Activated CD4-positive, alpha-beta T cell treated with anti-CD3 and anti-CD28 coated beads, Interleukin-2, Interleukin-6, amounts not matched to agents 100 ng/mL and 50 ng/mL, durations not matched to agents 16 hours and 8 hours (primary cell): ENCODE data around the gene FBXO42.
"Not testable (repeated sequence)": the region's sequence is repeated elsewhere in the genome, so short reads cannot be mapped to it uniquely, and the experiment has no call there.

Experiments used
- DNase-seq: peaks from one replicate; pipeline ENCODE4 v3.0.0-alpha.2; 2020

FBXO42 gene

DNA sequence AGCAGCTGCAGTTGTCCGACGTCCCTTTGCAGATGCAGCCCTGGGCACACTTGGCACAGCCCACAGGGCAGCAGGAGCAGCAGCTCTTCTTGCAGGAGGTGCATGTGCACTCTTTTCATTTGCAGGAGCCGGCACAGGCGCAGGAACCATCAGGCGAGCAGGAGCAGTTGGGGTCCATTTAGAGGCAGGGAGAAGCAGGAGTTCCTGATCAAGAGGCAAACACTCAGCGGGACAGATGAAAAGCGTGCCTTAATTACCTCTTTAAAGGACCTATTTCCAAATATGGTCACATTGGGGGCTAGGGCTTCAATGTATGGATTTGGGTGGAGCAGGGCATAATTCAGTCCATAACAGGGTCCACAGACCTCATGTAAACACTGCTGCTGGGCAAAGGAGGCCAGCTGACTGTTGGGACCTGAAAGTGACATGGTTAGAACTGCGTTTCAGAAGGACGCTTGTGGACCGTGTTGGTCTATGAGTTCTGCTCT, 111.0 kb downstream of the FBXO42 start:
- no peak for DNase-seq

DNA sequence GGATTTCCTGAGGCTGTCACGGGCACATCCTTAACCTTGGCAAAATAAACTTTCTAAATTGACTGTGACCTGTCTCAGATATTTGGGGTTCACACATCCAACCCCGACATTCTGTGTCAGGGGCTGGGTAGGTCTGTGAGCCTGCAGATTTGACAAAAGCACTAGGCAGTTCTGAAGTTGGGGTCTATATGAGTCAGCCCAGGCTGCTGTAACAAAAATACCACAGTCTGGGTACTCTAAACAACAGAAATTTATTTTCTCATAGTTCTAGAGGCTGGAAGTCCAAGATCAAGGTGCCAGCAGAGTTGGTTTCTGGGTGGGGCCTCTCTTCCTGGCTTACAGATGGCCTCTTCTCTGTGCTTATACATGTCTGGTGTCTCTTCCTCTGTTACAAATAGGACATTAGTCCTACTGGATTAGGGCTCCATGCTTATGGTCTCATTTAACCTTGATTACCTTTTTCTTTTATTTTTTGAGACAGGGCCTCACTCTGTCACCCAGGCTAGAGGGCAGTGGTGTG, 112.2 kb downstream of the FBXO42 start:
- no peak for DNase-seq

DNA sequence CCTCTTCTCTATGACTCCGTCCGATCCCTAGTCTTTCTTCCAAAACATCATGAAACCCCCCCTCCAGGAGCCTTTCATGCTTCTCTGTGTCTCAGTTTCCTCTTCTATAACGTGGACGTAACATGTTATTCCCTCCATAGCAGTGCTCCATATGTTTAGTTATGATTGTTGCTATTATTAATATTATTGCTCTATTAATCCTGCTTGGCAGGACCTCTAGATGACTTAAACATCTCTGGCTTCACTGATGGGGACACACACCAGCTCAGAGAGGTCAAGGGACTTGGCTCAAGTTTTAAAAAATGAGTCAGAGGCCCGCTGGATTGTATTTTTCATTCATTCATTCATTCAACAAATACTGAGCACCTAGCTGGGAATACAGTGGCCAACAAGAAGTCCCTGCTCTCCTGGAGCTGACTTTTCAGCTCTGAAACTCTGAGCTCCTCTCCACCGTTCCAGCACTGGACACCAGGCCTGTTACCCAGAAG, 114.9 kb downstream of the FBXO42 start:
- no peak for DNase-seq

DNA sequence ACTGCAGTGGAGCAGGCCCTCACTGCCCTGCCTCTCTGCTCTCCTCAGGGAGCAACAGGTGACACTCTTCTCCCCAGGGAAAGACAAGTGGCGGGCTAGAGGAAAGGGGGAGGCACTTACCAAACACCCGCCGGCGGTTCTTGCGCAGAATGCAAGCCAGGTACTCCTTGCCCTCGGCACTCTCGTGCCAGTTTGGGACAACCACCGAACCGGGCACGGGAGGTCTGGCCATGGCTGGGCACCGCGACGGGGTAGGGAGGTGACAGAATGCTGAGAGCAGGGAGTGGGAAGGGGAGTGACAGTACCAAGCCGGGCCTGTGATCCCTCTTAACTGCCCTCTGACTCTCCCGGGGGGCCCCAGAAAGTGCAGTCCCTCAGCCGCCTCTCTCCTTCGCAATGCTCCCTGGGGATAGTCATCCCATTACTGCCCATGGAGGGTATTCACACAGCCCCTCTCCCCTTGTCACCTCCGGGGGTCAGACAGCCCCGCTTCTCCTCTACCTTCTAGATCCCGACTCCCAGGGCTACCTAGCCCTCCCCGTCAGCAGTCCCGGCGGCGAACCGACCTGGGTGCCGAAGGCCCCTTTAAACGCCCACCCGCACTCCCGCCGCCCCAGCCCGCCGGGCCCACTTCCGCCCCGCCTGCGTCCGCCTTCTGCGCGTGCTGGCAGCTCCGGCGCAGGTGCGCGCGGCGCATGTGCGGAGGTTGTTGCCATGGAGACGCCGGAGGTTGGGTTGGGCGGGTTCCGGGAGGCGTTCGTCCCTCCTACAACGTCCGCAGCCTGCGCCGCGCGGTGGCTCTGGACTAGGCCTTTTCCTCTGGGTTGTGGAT, 115.6 kb downstream of the FBXO42 start, which contains the start of gene CPLANE2:
Gene CPLANE2, minus strand, starts transcription at position 673 of the 832 bp plus-strand sequence. Its CDS starts 441 bp downstream, at position 232.
- DNase-seq, result peak; percentile 97

DNA sequence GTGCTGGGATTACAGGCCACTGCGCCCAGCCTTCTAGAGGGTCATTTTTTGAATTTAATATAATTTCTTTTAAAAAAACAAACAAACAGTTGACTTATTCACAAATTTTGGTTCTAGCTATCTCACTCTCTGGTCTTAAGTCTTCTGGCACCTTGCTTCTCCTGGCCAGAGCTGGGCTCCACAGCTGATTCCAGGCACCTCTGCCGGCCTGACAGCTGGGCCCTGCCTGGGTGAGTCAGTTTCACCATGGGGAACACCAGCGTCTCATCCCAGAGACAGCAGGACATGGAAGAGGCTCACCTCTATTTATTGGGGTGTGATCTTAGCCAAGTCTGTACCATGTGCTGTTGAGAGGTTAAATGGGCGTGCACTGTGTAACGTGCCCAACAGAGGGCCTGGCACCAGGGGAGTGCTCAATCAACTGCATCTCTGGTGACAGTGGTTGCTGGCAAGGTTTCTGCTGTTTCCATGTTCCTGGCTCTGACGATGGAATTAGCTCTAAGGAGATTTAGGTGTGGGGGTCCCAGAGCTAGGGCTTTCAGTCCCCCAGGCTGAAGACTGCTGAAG, 116.3 kb downstream of the FBXO42 start:
- peak; percentile 64 for DNase-seq

DNA sequence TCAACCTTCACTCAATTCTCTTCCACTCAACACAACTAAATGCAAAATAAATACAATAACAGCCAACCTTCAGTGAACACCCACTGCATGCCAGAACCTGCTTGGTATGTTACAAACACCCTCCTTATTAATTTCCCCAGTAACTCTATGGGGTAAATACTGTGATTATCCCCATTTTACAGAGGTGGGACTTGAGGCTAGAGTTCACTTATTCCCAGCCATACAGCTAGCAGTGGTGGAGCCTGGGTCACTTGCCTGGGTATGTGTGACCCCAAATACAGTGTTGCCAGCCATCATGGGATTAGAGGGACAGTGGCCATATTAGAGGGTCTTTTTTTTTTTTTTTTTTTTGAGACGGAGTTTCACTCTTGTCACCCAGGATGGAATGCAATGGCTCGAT, 116.9 kb downstream of the FBXO42 start:
- no peak for DNase-seq

DNA sequence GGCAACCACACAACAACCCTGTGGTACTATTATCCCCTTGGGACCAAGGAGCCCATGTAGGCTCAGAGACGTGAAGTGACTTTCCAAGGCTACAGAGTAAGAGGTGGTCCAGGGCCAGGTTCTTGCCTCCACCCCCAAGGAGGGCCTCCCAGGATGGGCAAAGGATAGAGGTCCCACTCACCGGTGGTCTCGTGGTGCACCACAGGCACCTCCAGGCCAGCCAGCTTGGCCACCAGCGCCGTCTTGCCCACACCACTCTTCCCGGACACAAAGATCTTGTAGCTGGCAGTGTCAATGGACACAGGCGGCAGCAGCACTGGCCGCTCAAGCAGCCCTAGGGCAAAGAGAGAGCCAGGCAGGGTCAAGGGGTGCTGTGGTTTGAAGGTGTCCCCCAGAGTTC, 118.8 kb downstream of the FBXO42 start:
- DNase-seq, result no peak

DNA sequence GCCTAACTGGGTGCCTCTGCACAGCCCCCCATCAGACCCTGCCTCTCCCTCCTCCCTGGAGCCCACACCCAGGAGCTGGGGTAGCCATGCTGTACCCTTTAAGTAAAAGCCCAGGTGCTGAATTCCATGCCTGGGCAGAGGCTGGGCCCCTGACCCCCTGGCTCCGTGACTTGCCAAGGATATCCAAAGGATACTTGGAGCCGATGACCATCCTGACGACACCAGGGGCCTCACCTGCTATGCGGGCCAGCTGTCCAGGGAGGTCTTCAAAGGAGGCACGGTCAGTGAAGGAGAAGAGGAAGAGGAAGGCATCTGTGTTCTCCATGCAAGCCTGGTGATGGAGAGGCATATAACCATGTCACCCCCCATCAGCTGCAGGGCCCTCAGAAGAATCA, 120.0 kb downstream of the FBXO42 start:
- DNase-seq, result no peak

DNA sequence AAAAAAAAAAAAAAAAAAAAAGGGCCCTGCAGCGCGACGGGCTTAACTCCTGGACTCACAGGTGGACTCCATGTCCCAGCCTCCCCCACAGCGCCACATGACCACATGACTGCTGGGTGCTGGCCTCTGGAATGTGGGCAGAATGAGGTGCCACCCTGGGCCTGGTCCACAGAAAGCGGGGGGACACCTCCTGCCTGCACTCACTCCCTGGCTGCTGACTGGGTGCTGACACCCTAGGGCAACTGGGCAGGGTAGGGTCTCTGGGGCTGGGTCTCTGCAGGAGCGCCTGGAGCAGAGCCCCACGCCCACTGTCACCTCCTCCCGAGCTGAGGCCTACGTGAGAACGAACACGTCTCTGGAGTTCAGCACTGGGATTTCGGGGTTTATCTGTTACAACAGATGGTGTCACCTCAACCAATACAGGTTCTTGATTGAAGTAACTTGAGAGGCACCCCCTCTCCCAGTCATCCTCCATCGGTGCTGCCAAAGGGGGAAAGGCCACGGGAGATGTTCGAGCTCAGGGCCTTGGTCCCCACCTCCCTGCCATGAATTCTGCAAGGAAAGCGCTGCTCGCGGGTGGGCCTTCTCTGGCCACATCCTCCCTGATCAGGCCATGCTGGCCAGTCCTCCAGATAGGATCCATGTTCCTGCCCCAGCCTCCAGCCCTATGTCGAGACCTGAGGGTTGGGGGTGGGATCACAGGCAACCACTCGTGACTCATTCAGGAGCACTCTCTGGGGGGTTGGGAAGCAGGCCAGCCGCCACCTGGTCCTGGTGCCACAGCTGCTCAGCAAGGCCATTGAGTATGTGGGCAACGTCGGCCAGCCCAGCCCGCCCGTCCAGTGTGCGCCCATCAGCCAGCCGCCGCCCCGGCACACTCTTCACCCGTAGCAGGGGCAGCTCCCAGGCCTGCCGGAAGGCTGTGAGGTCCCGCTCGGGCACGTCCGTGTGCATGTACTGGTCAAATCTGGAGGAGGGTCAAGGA, 120.7 kb downstream of the FBXO42 start:
- DNase-seq, result no peak

DNA sequence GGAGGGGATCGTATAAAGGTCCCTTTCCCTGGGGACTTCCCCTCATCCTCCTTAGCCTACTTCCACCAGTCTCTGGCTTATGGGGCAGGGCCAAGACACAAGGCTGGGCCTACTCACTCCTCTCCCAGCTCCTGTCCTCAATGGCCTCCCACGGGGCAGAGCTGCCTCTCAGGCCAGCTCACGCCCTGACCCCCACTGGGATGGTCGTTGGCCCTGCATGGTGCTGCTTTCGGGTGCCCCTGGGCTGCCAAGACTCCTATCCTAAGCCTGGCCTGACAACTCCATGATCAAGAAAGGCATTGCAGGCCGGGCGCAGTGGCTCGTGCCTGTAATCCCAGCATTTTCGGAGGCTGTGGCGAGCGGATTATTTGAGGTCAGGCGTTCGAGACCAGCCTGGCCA, 121.5 kb downstream of the FBXO42 start:
- no peak for DNase-seq

DNA sequence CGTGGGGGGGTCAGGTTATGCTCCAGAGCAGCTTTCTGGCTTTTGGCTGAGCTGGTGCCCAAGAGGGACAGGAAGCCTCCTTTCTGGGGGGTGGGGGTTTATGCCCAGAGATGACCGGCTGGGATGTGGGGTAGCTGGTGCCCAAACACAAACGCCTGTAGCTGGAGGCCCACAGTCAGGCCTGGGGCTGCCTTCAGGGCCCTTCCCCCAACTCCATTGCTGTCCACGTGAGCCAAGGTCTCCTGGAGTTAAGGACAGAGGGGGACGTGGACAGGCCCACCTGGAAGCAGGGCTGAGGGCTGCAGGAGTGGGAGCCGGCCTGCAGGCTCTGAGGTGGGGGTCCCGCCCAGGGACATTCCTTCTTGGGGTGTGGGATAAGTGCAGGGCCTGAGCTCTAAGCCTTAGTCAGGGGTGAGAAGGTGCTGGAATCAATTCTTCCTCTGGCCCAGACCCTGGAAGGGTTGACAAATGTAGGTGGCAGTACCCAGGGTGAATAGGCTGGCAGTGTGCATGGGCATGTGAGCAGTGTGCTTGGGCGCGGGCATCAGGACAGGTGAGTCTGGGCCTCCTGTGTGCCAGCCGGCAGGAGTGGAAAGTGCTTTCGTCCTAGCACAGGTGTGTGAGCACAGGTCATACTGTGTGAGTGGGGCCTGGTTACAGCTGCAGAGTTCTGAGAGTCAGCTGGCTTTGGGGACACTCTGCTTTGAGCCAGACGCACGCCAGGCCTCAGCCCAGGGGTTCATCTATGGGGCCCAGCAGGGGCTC, 122.1 kb downstream of the FBXO42 start:
- DNase-seq, result no peak

DNA sequence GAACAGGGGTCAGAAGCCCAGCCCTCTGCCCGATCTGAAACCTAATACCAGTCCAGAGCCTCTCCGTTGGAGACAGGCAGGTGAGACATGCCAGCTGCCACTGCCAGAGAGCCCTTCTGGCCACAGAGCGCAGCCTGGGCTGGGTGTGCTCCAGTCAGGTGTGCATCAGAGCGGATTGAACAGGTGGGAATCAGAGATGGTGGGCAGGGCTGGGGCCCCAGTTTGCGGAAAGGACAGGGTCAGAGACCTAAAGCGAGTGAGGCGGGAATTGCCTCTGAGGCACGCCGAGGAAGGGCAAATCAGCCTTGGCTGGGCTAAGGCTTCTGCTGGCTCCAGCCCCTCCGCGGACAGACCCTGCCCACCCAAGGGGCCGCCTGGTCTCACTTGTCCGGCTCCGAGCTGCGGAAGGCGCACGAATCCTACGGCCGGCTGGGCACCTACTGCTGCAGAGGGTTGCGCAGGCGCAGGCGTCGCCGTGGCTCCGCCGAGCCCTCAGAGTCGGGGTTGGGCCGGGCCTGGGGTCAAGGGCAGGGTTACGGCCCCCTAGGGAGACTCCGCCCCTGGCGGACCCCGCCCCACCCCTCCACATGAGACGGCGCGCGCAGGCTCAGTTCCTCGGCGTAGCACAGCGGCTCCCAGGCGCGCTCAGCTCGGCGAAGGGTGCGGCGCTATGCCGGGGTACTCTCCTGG, 125.6 kb downstream of the FBXO42 start:
- no peak for DNase-seq

DNA sequence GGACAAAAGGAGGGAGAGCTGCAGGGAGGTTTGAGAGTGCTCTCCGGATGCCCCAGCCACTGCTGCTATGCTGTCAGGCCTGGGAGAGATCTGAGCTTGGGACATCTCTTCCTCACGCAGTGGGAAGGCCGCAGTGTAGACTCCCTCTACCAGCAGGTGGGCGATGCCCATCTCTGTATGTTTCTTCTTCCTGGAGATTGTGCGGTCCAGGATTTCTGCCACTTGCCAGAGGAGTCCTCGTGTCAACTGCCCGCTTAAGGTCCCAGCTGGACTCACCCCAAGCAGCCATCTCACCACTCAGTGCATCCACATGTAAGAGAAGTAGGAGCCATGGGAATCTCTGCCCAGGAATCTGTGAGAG, 126.2 kb downstream of the FBXO42 start:
- DNase-seq, result no peak

DNA sequence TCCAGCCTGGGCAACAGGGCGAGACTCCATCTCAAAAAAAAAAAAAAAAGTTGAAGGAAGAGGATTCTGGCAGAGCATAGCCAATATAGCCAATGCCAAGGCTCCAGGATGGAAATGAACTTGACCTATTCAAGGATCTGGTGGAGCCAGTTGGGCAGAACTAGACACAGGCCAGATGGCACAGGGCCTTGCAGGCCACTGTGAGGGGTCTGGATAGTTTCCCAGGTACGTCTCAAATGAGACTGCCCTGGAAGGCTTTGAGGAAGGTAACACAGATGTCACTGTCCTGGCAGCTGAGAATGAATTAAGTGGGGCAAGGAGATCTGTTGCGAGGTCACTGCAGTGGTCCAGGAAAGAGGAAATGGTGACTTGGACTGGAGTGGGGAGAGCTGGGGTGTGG, 127.8 kb downstream of the FBXO42 start:
- no peak for DNase-seq

DNA sequence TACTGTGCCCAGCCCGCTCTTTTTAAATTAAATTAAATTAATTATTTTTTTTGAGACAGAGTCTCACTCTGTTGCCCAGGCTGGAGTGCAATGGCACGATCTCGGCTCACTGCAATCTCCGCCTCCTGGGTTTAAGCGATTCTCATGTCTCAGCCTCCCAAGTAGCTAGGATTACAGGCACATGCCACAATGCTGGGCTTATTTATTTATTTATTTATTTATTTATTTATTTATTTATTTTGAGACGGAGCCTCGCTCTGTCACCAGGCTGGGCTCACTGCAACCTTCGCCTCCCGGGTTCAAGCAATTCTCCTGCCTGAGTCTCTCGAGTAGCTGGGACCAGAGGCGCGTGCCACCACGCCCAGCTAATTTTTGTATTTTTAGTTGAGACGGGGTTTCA, 129.6 kb downstream of the FBXO42 start:
- not testable (repeated sequence) for DNase-seq

DNA sequence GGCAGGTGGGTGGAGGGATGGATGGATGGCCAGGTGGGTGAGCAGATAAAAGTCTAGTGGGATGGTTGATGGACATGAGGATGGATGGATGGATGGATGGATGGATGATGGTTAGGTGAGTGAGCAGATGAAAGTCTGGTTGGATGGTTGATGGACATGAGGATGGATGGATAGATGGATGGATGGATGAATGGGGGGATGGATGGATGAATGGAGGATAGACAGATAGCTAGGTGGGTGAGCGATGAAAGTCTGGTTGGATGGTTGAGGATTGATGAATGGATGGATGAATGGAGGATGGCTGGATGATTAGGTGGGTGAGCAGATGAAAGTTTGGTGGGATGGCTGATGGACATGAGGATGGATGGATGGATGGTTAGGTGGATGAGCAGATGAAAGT, 130.8 kb downstream of the FBXO42 start:
- DNase-seq, result no peak

DNA sequence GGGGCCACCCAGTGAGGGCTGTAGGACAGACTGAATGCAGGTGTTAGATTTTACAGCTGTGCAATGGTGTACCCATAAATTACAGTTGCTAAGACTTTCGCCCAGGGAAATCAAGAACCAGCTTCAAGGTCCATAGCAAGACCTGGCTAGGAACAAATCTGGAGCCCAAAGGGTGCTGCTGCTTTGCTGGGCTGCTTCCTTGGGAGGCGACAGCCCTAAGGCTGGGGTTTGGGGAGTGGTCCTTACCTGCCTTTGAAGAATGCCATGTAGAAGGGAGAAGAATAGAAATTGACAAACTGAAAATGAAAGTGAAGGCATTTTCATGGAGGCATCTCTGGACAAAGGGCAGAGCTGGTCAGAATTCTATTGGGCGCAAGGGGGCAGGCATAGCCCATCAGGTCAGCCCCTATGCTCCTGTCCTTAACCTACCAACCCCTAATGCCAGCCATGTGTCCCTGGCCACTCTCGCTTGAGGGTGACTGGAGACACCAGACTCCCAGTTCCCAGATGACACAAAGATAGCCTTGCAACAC, 132.2 kb downstream of the FBXO42 start:
- no peak for DNase-seq

DNA sequence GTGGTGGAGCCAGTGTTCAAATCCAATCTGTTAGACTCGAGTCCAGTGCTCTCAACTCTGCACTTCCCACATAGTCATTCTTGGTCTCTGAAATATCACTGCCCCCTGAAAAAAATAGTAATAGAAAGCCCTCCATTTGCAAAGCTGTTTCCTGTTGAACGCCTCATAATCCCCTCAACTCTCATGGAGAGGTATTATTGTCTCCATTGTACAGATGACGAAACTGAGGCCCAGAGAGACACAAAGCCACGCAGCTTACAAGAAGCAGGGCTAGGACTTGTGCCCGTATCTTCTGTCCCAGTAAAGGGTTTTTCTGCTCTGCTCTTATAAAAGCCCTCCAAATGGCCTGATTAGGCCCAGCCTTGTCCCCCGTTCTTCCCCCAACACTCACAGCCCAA, 133.6 kb downstream of the FBXO42 start:
- DNase-seq, result no peak

DNA sequence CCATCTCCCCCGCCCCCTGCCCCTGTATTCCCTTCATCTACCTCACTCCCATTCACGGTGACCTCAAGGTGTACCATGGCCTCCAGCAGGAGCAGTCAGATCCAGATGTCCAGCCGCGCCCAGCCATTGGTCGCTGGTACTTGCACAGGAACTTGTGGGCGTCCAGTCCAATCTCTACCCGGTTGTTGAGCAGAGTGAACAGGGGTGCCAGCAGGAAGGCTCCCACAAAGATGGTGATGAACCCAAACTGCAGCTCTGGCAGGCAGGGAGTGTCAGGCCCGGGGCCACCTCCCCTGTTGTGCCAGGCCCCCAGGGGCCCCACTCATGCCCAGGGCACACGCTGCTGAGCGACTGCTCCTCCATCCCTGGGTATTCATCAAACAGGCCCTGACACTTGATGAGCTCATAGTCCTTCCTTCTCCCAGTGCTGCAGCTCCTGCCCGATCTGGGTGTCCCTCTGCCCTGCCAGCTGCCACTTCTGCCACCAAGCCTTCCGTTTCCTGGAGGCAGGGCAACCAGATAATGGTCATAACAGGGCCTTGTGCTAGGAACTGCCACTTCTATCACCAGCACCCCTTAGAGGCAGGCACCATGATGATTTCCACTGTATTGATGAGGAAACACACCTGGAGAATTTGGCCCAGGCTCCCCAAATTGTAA, 134.1 kb downstream of the FBXO42 start:
- DNase-seq, result no peak

DNA sequence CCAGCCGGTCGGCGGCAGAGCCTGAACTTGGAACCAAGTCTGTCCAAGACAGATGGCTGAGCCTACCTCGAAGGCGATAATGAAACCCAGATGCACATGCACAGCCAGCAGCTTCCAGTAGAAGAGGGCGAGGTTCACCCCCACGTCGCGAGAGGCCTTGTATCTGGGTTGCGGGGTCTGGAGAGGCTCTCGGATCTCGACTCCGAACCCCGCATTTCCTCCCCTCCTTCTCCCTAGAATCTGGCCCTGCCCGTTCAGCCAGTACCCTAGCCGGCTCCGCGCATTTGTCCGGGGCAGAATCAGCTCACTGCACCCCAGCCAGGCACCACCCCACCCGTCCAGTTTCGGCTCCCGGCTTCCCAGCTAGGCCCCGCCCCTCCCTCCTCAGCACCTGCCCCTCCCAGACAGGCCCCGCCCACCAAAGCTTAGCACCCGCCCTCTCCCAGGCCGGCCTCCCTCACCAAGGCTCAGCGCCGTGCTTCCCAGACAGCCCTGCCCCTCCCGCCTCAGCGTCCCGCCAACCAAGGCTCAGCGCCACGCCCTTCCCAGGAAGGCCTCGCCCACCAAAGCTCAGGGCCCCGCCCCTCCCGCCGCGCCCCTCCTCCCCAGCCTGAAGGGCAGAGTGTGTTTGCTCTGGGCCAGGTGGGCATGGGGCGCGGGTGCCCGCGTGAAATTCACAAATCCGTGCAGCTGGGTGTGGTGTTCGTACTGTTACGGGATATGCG, 135.1 kb downstream of the FBXO42 start:
- peak; percentile 96 for DNase-seq
